GM21360 (cell line): ENCODE measurements around the gene PCK2.

Experiments
- ATAC-seq: cut with Tn5 transposase; IDR thresholded peaks from one replicate; pipeline ENCODE4 v1.9.1; 2021; ENCODE audit warnings: mild to moderate bottlenecking, moderate library complexity; ENCODE audit not compliant: unreplicated experiment

Gene PCK2

GRCh38 chr14:24150567-24150966 lies 56.5 kb downstream of the PCK2 start:
- no peak for ATAC-seq

GRCh38 chr14:24150993-24151392 lies 56.9 kb downstream of the PCK2 start:
- ATAC-seq = no peak

- no peak for ATAC-seq
Observed at GRCh38 chr14:24151404-24152080, 57.4 kb downstream of the PCK2 start.
